Measurements from ENCODE around the gene KRT83.

DNA sequence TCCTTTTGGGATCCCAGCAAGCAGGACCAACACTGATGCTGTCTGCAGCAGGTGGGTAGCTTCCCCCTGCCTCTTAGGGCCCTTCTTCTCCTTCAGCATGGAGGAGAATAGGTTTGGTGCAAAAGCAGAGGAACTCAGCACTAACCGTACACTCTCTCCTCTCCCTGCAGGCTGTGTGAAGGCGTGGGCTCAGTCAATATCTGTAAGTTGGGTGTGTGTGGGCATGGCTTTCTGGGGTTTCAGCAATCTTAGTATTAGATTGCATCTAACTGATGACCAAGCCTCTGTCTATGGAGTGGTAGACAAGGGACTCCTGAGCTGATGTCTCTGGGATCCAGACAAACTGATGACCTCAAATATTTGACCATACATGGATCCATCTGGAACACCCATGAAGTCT lies 31.8 kb upstream of the KRT83 start:
- TF ChIP-seq, protein P1, sequence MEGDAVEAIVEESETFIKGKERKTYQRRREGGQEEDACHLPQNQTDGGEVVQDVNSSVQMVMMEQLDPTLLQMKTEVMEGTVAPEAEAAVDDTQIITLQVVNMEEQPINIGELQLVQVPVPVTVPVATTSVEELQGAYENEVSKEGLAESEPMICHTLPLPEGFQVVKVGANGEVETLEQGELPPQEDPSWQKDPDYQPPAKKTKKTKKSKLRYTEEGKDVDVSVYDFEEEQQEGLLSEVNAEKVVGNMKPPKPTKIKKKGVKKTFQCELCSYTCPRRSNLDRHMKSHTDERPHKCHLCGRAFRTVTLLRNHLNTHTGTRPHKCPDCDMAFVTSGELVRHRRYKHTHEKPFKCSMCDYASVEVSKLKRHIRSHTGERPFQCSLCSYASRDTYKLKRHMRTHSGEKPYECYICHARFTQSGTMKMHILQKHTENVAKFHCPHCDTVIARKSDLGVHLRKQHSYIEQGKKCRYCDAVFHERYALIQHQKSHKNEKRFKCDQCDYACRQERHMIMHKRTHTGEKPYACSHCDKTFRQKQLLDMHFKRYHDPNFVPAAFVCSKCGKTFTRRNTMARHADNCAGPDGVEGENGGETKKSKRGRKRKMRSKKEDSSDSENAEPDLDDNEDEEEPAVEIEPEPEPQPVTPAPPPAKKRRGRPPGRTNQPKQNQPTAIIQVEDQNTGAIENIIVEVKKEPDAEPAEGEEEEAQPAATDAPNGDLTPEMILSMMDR (IDR thresholded peaks at IDR 0.05): no peak
- no peak for TF ChIP-seq POLR2A (IDR thresholded peaks at IDR 0.05)
